Hepatocyte (in vitro differentiated cells): Measurements from ENCODE around the gene NRCAM. TPM values are rescaled to one million over a fixed set of nuclear protein-coding genes. Genes with fewer than 3 reads are reported as not detected.

Experiments used
- DNase-seq: peaks from one replicate; pipeline ENCODE4 v3.0.0-alpha.2; 2016; ENCODE audit warnings: low spot score
- H2AFZ ChIP-seq: fragments of 200-600 bp; sonication (generic); 2 replicates; pipeline ENCODE4 v1.6.0; 2016; ENCODE audit warnings: antibody characterized with exemption, mild to moderate bottlenecking
- H3K27ac ChIP-seq: fragments of 200-600 bp; sonication (generic); 2 replicates; pipeline ENCODE4 v1.5.1; 2016; ENCODE audit warnings: mild to moderate bottlenecking
- H3K27me3 ChIP-seq: fragments of 200-600 bp; sonication (generic); 2 replicates; pipeline ENCODE4 v1.6.1; 2016
- H3K36me3 ChIP-seq: fragments of 200-600 bp; sonication (generic); replicated peaks from 2 replicates; pipeline ENCODE4 v1.5.1; 2016; ENCODE audit warnings: low read depth; ENCODE audit not compliant: insufficient read depth
- H3K4me1 ChIP-seq: fragments of 200-600 bp; sonication (generic); 2 replicates; pipeline ENCODE4 v1.5.1; 2016; ENCODE audit warnings: mild to moderate bottlenecking, moderate library complexity; ENCODE audit not compliant: insufficient read depth
- H3K4me2 ChIP-seq: fragments of 200-600 bp; sonication (generic); 2 replicates; pipeline ENCODE4 v1.6.0; 2016
- H3K4me3 ChIP-seq: fragments of 200-600 bp; sonication (generic); 2 replicates; pipeline ENCODE4 v1.5.1; 2016; ENCODE audit warnings: mild to moderate bottlenecking
- H3K79me2 ChIP-seq: fragments of 200-600 bp; sonication (generic); 2 replicates; pipeline ENCODE4 v1.6.0; 2017; ENCODE audit warnings: mild to moderate bottlenecking
- H3K9me2 ChIP-seq: fragments of 200-600 bp; sonication (generic); replicated peaks from 2 replicates; pipeline ENCODE4 v1.6.0; 2017; ENCODE audit warnings: mild to moderate bottlenecking; ENCODE audit not compliant: insufficient read depth
- H3K9me3 ChIP-seq: fragments of 200-600 bp; sonication (generic); 2 replicates; pipeline ENCODE4 v1.5.1; 2016; ENCODE audit warnings: low read depth, mild to moderate bottlenecking
- H4K20me1 ChIP-seq: fragments of 200-600 bp; sonication (generic); 2 replicates; pipeline ENCODE4 v1.6.0; 2016; ENCODE audit warnings: mild to moderate bottlenecking; ENCODE audit not compliant: insufficient read depth, poor library complexity, severe bottlenecking
- CTCF ChIP-seq: fragments of 200-600 bp; sonication (generic); IDR thresholded peaks from 2 replicates; pipeline ENCODE4 v1.5.1; 2016; ENCODE audit warnings: antibody characterized with exemption, mild to moderate bottlenecking; ENCODE audit not compliant: poor library complexity
- EZH2 ChIP-seq: fragments of 200-600 bp; sonication (generic); IDR thresholded peaks from 2 replicates; pipeline ENCODE4 v1.6.1; 2016; ENCODE audit warnings: antibody characterized with exemption, mild to moderate bottlenecking, borderline replicate concordance
- EZH2phosphoT487 ChIP-seq: fragments of 200-600 bp; sonication (generic); IDR thresholded peaks from one replicate; pipeline ENCODE4 v1.6.1; 2018; ENCODE audit warnings: antibody characterized with exemption, mild to moderate bottlenecking, low read depth, moderate library complexity; ENCODE audit not compliant: unreplicated experiment, severe bottlenecking
- WGBS: methylation state at CpG from one replicate; pipeline ENCODE4 v1.1.6; 2016; ENCODE audit warnings: low lambda C conversion rate; ENCODE audit errors: missing lambda C conversion rate; 5-methylcytosine and 5-hydroxymethylcytosine counted together
- polyA plus RNA-seq: library from polyadenylated mRNA; unstranded; fragments of >200 nt; fragmentation: Nextera tagmentation; extraction: Ambion mirVana; gene quantifications from 2 replicates; pipeline ENCODE4 v1.2.1, GENCODE V29; 2016
- total RNA-seq: library from RNA; depleted of rRNA; stranded (reverse); fragments of >200 nt; gene quantifications from 2 replicates; pipeline ENCODE4 v1.2.3, GENCODE V29; 2014

Gene NRCAM
- total and polyA plus RNA-seq, 2 experiments from 2014 or later, result 16.0 to 34.4 TPM

GRCh38 chr7:108424013-108424412, 32.2 kb downstream of the NRCAM start:
- TF ChIP-seq CTCF, result no peak
- TF ChIP-seq EZH2phosphoT487, result no peak
- TF ChIP-seq EZH2, result no peak
- no peaks in the 10 kb centered on the region for H3K79me2 ChIP-seq
- no peak for DNase-seq
- no peak overlapping the region for H3K27ac ChIP-seq
- no peaks in the 10 kb centered on the region for H3K27me3 ChIP-seq
- H3K4me2 ChIP-seq, result no peak overlapping the region
- no peaks in the 10 kb centered on the region for H3K4me1 ChIP-seq
- no peak overlapping the region for H2AFZ ChIP-seq
- no peak overlapping the region for H3K4me3 ChIP-seq
- 81% methylated on average over 4 of the region's 4 CpGs for WGBS
- H3K36me3 ChIP-seq, result no peaks in the 10 kb centered on the region
- H4K20me1 ChIP-seq, result no peaks in the 10 kb centered on the region
- H3K9me3 ChIP-seq, result no peaks in the 10 kb centered on the region
- H3K9me2 ChIP-seq, result no peaks in the 10 kb centered on the region

GRCh38 chr7:108423089-108423989, 32.9 kb downstream of the NRCAM start:
- no peak for DNase-seq
- H4K20me1 ChIP-seq, result no peaks in the 10 kb centered on the region
- H3K79me2 ChIP-seq, result no peaks in the 10 kb centered on the region
- no peaks in the 10 kb centered on the region for H3K36me3 ChIP-seq
- no peak overlapping the region for H3K4me3 ChIP-seq
- 83% methylated on average over 5 of the region's 5 CpGs for WGBS
- H3K27ac ChIP-seq, result no peak overlapping the region
- H3K27me3 ChIP-seq, result no peaks in the 10 kb centered on the region
- no peak overlapping the region for H2AFZ ChIP-seq
- TF ChIP-seq EZH2, result no peak
- no peak for TF ChIP-seq CTCF
- no peak for TF ChIP-seq EZH2phosphoT487
- H3K9me3 ChIP-seq, result no peaks in the 10 kb centered on the region
- H3K4me1 ChIP-seq, result no peaks in the 10 kb centered on the region
- no peaks in the 10 kb centered on the region for H3K9me2 ChIP-seq
- H3K4me2 ChIP-seq, result no peak overlapping the region

GRCh38 chr7:108421720-108422331, 34.4 kb downstream of the NRCAM start:
- no peaks in the 10 kb centered on the region for H3K27me3 ChIP-seq
- no peak overlapping the region for H2AFZ ChIP-seq
- H4K20me1 ChIP-seq, result no peaks in the 10 kb centered on the region
- no peak overlapping the region for H3K27ac ChIP-seq
- WGBS, result 29% methylated on average over 3 of the region's 3 CpGs
- H3K79me2 ChIP-seq, result no peaks in the 10 kb centered on the region
- TF ChIP-seq EZH2 (no peak), EZH2phosphoT487 (no peak), CTCF (no peak)
- H3K4me2 ChIP-seq, result no peak overlapping the region
- no peaks in the 10 kb centered on the region for H3K9me3 ChIP-seq
- H3K4me3 ChIP-seq, result no peak overlapping the region
- no peaks in the 10 kb centered on the region for H3K9me2 ChIP-seq
- no peaks in the 10 kb centered on the region for H3K4me1 ChIP-seq
- DNase-seq, result no peak
- H3K36me3 ChIP-seq, result no peaks in the 10 kb centered on the region
